H1 (cell line): Measurements from ENCODE around the gene SLC26A1. TPM values are rescaled to one million over a fixed set of nuclear protein-coding genes. Genes with fewer than 3 reads are reported as not detected.
A peak's percentile ranks its signal among the peaks of the same experiment; 100 is the strongest.

ENCODE experiments used
- CTCF ChIA-PET: fragments of 300-600 bp; sonication (Branson Sonifier 250); formaldehyde crosslinking; loops from one replicate; lab custom pipeline; 2021; ENCODE audit not compliant: partially characterized antibody; lab: Charles Lee
- POLR2A ChIA-PET: fragments of 300-600 bp; sonication (Branson Sonifier 250); formaldehyde crosslinking; loops from one replicate; lab custom pipeline; 2021; ENCODE audit warnings: inconsistent platforms; ENCODE audit not compliant: partially characterized antibody; lab: Charles Lee
- DNase-seq, 2 experiments: peaks; one replicate each; pipeline versions ENCODE4 v3.0.0 to v3.0.0-alpha.2; 2010 to 2022; ENCODE audit warnings: low spot score in 2 of 2, low read depth in 1 of 2, mixed read lengths in 1 of 2
- FAIRE-seq: peaks from 2 replicates; lab custom pipeline; 2011; peaks lifted over from hg19 to GRCh38; lab: Jason Lieb, UNC
- H2AFZ ChIP-seq: 2 replicates; pipeline ENCODE4 v1.8.1; 2012; ENCODE audit warnings: low read length, inconsistent platforms
- H2AK5ac ChIP-seq: 2 replicates; pipeline ENCODE4 v1.6.1; 2013; ENCODE audit warnings: low read depth, low read length
- H2BK120ac ChIP-seq: replicated peaks from 2 replicates; pipeline ENCODE3; 2013; ENCODE audit warnings: low read depth, low read length, inconsistent platforms
- H2BK12ac ChIP-seq: 2 replicates; pipeline ENCODE4 v1.6.1; 2013; ENCODE audit warnings: low read depth, low read length
- H2BK15ac ChIP-seq: 2 replicates; pipeline ENCODE4 v1.6.1; 2013; ENCODE audit warnings: low read length
- H2BK20ac ChIP-seq: 2 replicates; pipeline ENCODE4 v1.6.1; 2013; ENCODE audit warnings: low read length
- H2BK5ac ChIP-seq: 2 replicates; pipeline ENCODE4 v1.6.1; 2013; ENCODE audit warnings: low read depth, low read length
- H3K14ac ChIP-seq: 2 replicates; pipeline ENCODE4 v1.6.1; 2013; ENCODE audit warnings: inconsistent platforms; ENCODE audit not compliant: insufficient read length
- H3K18ac ChIP-seq: 2 replicates; pipeline ENCODE4 v1.6.1; 2013; ENCODE audit warnings: low read length; ENCODE audit errors: extremely low read depth
- H3K23ac ChIP-seq: 2 replicates; pipeline ENCODE4 v1.6.1; 2013; ENCODE audit warnings: inconsistent platforms; ENCODE audit not compliant: insufficient read length
- H3K23me2 ChIP-seq: 2 replicates; pipeline ENCODE4 v1.6.1; 2013; ENCODE audit warnings: low read depth, low read length
- H3K27ac ChIP-seq: 2 replicates; pipeline ENCODE4 v1.6.1; 2011; ENCODE audit warnings: low read depth, low read length, inconsistent platforms
- H3K27me3 ChIP-seq, 4 experiments: replicated peaks in 1 of 4; 1 replicate in 1 of 4; 2 replicates in 3 of 4; pipeline versions ENCODE4 v1.6.1 to v1.8.1; 2011 to 2013; ENCODE audit warnings: low read length in 3 of 4, mild to moderate bottlenecking in 3 of 4, inconsistent platforms in 2 of 4, mixed read lengths in 2 of 4, moderate library complexity in 1 of 4; ENCODE audit not compliant: control insufficient read depth in 3 of 4, insufficient read depth in 3 of 4; ENCODE audit errors: extremely low read depth in 1 of 4
- H3K36me3 ChIP-seq, 4 experiments: 2 replicates each; pipeline versions ENCODE4 v1.6.1 to v1.8.1; 2011 to 2013; ENCODE audit warnings: mild to moderate bottlenecking in 4 of 4, low read length in 3 of 4, moderate library complexity in 2 of 4, control low read depth in 1 of 4, inconsistent platforms in 1 of 4; ENCODE audit not compliant: insufficient read depth in 4 of 4, control insufficient read depth in 2 of 4
- H3K4ac ChIP-seq: replicated peaks from 2 replicates; pipeline ENCODE3; 2013; ENCODE audit warnings: low read length, low read depth, mixed read lengths, inconsistent platforms; ENCODE audit not compliant: insufficient read length
- H3K4me1 ChIP-seq, 4 experiments: replicated peaks in 1 of 4; 1 replicate in 1 of 4; 2 replicates in 3 of 4; pipeline versions ENCODE4 v1.6.1 to v1.8.1; 2011 to 2013; ENCODE audit warnings: low read length in 3 of 4, inconsistent platforms in 2 of 4, mixed read lengths in 1 of 4; ENCODE audit not compliant: insufficient read depth in 4 of 4, control insufficient read depth in 3 of 4
- H3K4me2 ChIP-seq, 2 experiments: 2 replicates each; pipeline versions ENCODE4 v1.6.1 to v1.8.1; 2011 to 2013; ENCODE audit warnings: low read depth in 2 of 2, low read length in 2 of 2, control low read depth in 1 of 2, inconsistent platforms in 1 of 2, mild to moderate bottlenecking in 1 of 2; ENCODE audit not compliant: insufficient read depth in 1 of 2
- H3K4me3 ChIP-seq, 4 experiments: fragments of 200-600, 300-600 bp in 1 of 4; sonication (generic), shearing (Covaris generic), sonication (Bioruptor Twin) in 1 of 4; 2 replicates each; pipeline versions ENCODE4 v1.5.1 to v1.8.1; 2011 to 2016; ENCODE audit warnings: low read length in 4 of 4, low read depth in 3 of 4, control low read depth in 2 of 4, inconsistent platforms in 2 of 4, mild to moderate bottlenecking in 2 of 4, mixed read lengths in 1 of 4, moderate library complexity in 1 of 4; ENCODE audit not compliant: insufficient read depth in 2 of 4; ENCODE audit errors: extremely low read depth in 1 of 4
- H3K56ac ChIP-seq: replicated peaks from 2 replicates; pipeline ENCODE3; 2013; ENCODE audit warnings: low read depth, mild to moderate bottlenecking, mixed read lengths, low read length, inconsistent platforms; ENCODE audit not compliant: insufficient read length
- H3K79me1 ChIP-seq: 2 replicates; pipeline ENCODE4 v1.6.1; 2013; ENCODE audit warnings: low read depth, low read length, control low read depth
- H3K79me2 ChIP-seq, 2 experiments: 2 replicates each; pipeline versions ENCODE4 v1.6.1 to v1.8.1; 2012 to 2013; ENCODE audit warnings: low read length in 2 of 2, mild to moderate bottlenecking in 2 of 2, inconsistent platforms in 1 of 2; ENCODE audit not compliant: insufficient read depth in 2 of 2, control insufficient read depth in 1 of 2
- H3K9ac ChIP-seq, 4 experiments: replicated peaks in 1 of 4; 1 replicate in 1 of 4; 2 replicates in 3 of 4; pipeline versions ENCODE4 v1.6.1 to v1.8.1; 2011 to 2013; ENCODE audit warnings: low read depth in 3 of 4, low read length in 3 of 4, control low read depth in 2 of 4, mild to moderate bottlenecking in 2 of 4, moderate library complexity in 2 of 4, inconsistent platforms in 1 of 4; ENCODE audit errors: extremely low read depth in 1 of 4
- H3K9me3 ChIP-seq, 2 experiments: 2 replicates each; pipeline versions ENCODE4 v1.6.1 to v1.8.1; 2012 to 2013; ENCODE audit warnings: mild to moderate bottlenecking in 2 of 2, moderate library complexity in 2 of 2, control low read depth in 1 of 2, inconsistent platforms in 1 of 2, low read depth in 1 of 2, low read length in 1 of 2, mixed read lengths in 1 of 2; ENCODE audit not compliant: insufficient read depth in 2 of 2
- H4K20me1 ChIP-seq, 2 experiments: replicated peaks in 1 of 2; 2 replicates each; pipeline versions ENCODE3 to v1.8.1; 2011 to 2013; ENCODE audit warnings: inconsistent platforms in 2 of 2, low read length in 2 of 2, mild to moderate bottlenecking in 1 of 2; ENCODE audit not compliant: insufficient read depth in 2 of 2, control insufficient read depth in 1 of 2
- H4K5ac ChIP-seq: 2 replicates; pipeline ENCODE4 v1.6.1; 2013; ENCODE audit warnings: low read length, low read depth, mixed read lengths, inconsistent platforms; ENCODE audit not compliant: insufficient read length
- H4K8ac ChIP-seq: 2 replicates; pipeline ENCODE4 v1.8.0; 2013; ENCODE audit warnings: mild to moderate bottlenecking, moderate library complexity, low read length, inconsistent platforms; ENCODE audit not compliant: insufficient read depth; ENCODE audit errors: extremely low read depth
- H4K91ac ChIP-seq: replicated peaks from 2 replicates; pipeline ENCODE3; 2013; ENCODE audit warnings: low read length, mixed read lengths, inconsistent platforms; ENCODE audit not compliant: insufficient read length
- CBX5 ChIP-seq: fragments of 300-800, 300-1000 bp; sonication (generic); IDR thresholded peaks from 2 replicates; pipeline ENCODE4 v1.7.1; 2016; ENCODE audit warnings: antibody characterized with exemption, low read length, low read depth
- E2F6 ChIP-seq: IDR thresholded peaks from 2 replicates; pipeline ENCODE4 v1.6.1; 2012; ENCODE audit warnings: inconsistent platforms
- KDM4A ChIP-seq: IDR thresholded peaks from one replicate; pipeline ENCODE4 v1.7.1; 2012; ENCODE audit warnings: low read depth, mild to moderate bottlenecking, moderate library complexity, low read length, inconsistent platforms; ENCODE audit not compliant: severe bottlenecking
- WGBS, 2 experiments: shearing (Covaris generic) in 1 of 2; methylation state at CpG; one replicate each; pipeline versions ENCODE4 v1.1.6 to v1.1.7; 2013 to 2015; ENCODE audit warnings: low lambda C conversion rate in 2 of 2, mixed read lengths in 2 of 2, inconsistent platforms in 1 of 2, low coverage in 1 of 2, missing lambda C conversion rate in 1 of 2; ENCODE audit not compliant: insufficient replicate concordance in 2 of 2, insufficient coverage in 1 of 2, insufficient read length in 1 of 2; ENCODE audit errors: extremely low coverage in 1 of 2, missing lambda C conversion rate in 1 of 2; 5-methylcytosine and 5-hydroxymethylcytosine counted together
- polyA plus RNA-seq, 7 experiments: library from polyadenylated mRNA; depleted of rRNA in 3 of 7; stranded (reverse) in 5 of 7; unstranded in 2 of 7; fragments of >200 nt in 5 of 7; fragments of 200-250 nt in 2 of 7; gene quantifications; 1 replicate in 5 of 7; 2 replicates in 1 of 7; 4 replicates in 1 of 7; pipeline versions ENCODE4 v1.2.1 to v1.2.3, GENCODE V29; 2011 to 2013; ENCODE audit warnings: missing spikeins in 2 of 7, mixed read lengths in 2 of 7
- total RNA-seq: library from RNA; stranded (reverse); fragmentation: NEBNext Ultra II Directional; extraction: Animal tissue kit (Norgen Biotek cat#: 25700); gene quantifications from 2 replicates; pipeline ENCODE4 v1.2.1, GENCODE V29; 2021

The SLC26A1 gene
- total and polyA plus RNA-seq, 2 of the 8 experiments (the other 6 are each of a cell fraction or from before 2014, with no cell fraction given) = 0.11 TPM; not detected in 1

GRCh38 chr4:986428-986878 is 6.8 kb downstream of the SLC26A1 start:
- Histone ChIP-seq H3K27me3 (peaks cover 0 to 21% (median 14%) of the 10 kb centered on the region in 4 experiments; a peak in 6 of 7 replicates), H2AK5ac (no peak overlapping the region), H2AFZ (peak overlapping the region; percentile 94), H2BK12ac (peak overlapping the region; percentile 77; the same call in 1 of the 2 replicates), H3K79me2 (no peaks in the 10 kb centered on the region), H3K23ac (no peak overlapping the region), H3K23me2 (peaks cover 5% of the 10 kb centered on the region; the same call in 1 of the 2 replicates), H3K36me3 (no peaks in the 10 kb centered on the region; a peak in 1 of 8 replicates), H2BK120ac (no peak overlapping the region), H3K4ac (no peak overlapping the region), H3K14ac (no peak overlapping the region), H3K4me2 (peak overlapping the region; percentile 75 to 98), H3K4me3 (peak overlapping the region; percentile 50 to 66 (median 64)), H3K56ac (no peak overlapping the region), H4K20me1 (peaks cover 2 to 6% of the 10 kb centered on the region in 2 experiments), H3K9me3 (no peaks in the 10 kb centered on the region), H3K4me1 (peaks cover 0 to 3% (median 1%) of the 10 kb centered on the region in 4 experiments; a peak in 4 of 7 replicates), H4K91ac (no peak overlapping the region), H3K27ac (no peak overlapping the region), H2BK15ac (no peak overlapping the region), H2BK5ac (0 out of 2 replicates have a peak overlapping the region, but pooled peaks have one; percentile 13), H2BK20ac (no peak overlapping the region), H3K18ac (peak overlapping the region; percentile 13; the same call in 1 of the 2 replicates), H3K79me1 (no peaks in the 10 kb centered on the region), H4K5ac (peak overlapping the region; percentile 12), H4K8ac (no peak overlapping the region; the same call in 1 of the 2 replicates), H3K9ac (peak overlapping the region in 1 of 4 experiments; percentile 15; a peak in 1 of 7 replicates)
- WGBS, 2 experiments = 13% methylated on average over 14 of the region's 14 CpGs; no CpG with 5 or more reads in 1 of the 2 experiments
- FAIRE-seq = no peak
- CTCF ChIA-PET = interaction anchor here (1.0 to 1.6 kb wide), 7 partner anchors 8 to 90 kb away, joined by 3 to 5 read pairs (median 4); no protein-coding TSS in a partner anchor
- TF ChIP-seq E2F6 (0 out of 2 replicates have a peak, but pooled peaks have one; percentile 10), CBX5 (no peak), KDM4A (peak; percentile 39)
- no peak for DNase-seq
- POLR2A ChIA-PET = no interaction called here
